WTC11 (cell line): ENCODE data around the gene FANCE. TPM values are rescaled to one million over a fixed set of nuclear protein-coding genes. Genes with fewer than 3 reads are reported as not detected.
A peak's percentile ranks its signal among the peaks of the same experiment; 100 is the strongest.

ENCODE experiments used
- ATAC-seq: fragments of 200-7000 bp; cut with Tn5 transposase; 2 replicates; pipeline ENCODE4 v1.10.0; 2021; ENCODE audit warnings: mild to moderate bottlenecking, moderate library complexity
- CTCF ChIA-PET: fragments of 300-600 bp; sonication (Branson Sonifier 250); formaldehyde crosslinking; loops from one replicate; lab custom pipeline; 2021; ENCODE audit warnings: antibody characterized with exemption; lab: Charles Lee
- POLR2A ChIA-PET: fragments of 350-600 bp; sonication (Branson Sonifier 250); formaldehyde crosslinking; loops from one replicate; lab custom pipeline; 2021; ENCODE audit warnings: antibody characterized with exemption; lab: Charles Lee
- DNase-seq: peaks from one replicate; pipeline ENCODE4 v3.0.0; 2021; ENCODE audit warnings: low spot score
- H3K27ac Mint-ChIP-seq: 2 replicates; pipeline ENCODE4 v1.8.0; 2021; ENCODE audit warnings: mixed read lengths
- H3K27me3 Mint-ChIP-seq: 2 replicates; pipeline ENCODE4 v1.8.0; 2021; ENCODE audit warnings: low read depth, mild to moderate bottlenecking, moderate library complexity, mixed read lengths
- H3K36me3 Mint-ChIP-seq: 2 replicates; pipeline ENCODE4 v1.8.0; 2021; ENCODE audit warnings: mixed read lengths
- H3K4me1 Mint-ChIP-seq: 2 replicates; pipeline ENCODE4 v1.8.0; 2022; ENCODE audit warnings: mixed read lengths
- H3K4me3 Mint-ChIP-seq: 2 replicates; pipeline ENCODE4 v1.8.0; 2021; ENCODE audit warnings: mild to moderate bottlenecking, moderate library complexity, mixed read lengths
- H3K9me3 Mint-ChIP-seq: 2 replicates; pipeline ENCODE4 v1.8.0; 2021; ENCODE audit warnings: mixed read lengths
- AFF4 ChIP-seq: sonication (generic); formaldehyde crosslinking; IDR thresholded peaks from 2 replicates; pipeline ENCODE4 v1.8.1; 2023; ENCODE audit warnings: mild to moderate bottlenecking, missing genetic modification reagents, borderline replicate concordance
- ATF1 ChIP-seq: sonication (generic); formaldehyde crosslinking; IDR thresholded peaks from 2 replicates; pipeline ENCODE4 v1.8.1; 2023; ENCODE audit warnings: mild to moderate bottlenecking, moderate library complexity, missing genetic modification reagents
- ATF3 ChIP-seq: sonication (generic); formaldehyde crosslinking; conservative IDR thresholded peaks from 2 replicates; pipeline ENCODE4 v1.8.1; 2022; ENCODE audit warnings: mild to moderate bottlenecking, missing genetic modification reagents
- E2F4 ChIP-seq: sonication (generic); formaldehyde crosslinking; IDR thresholded peaks from 2 replicates; pipeline ENCODE4 v1.8.1; 2022; ENCODE audit warnings: low read depth, mild to moderate bottlenecking, moderate library complexity, missing genetic modification reagents, borderline replicate concordance
- ESRRA ChIP-seq: sonication (generic); formaldehyde crosslinking; IDR thresholded peaks from 2 replicates; pipeline ENCODE4 v1.8.1; 2022; ENCODE audit warnings: mild to moderate bottlenecking, missing genetic modification reagents, borderline replicate concordance
- HMGA2 ChIP-seq: fragments of 250-450 bp; sonication (Bioruptor Pico); IDR thresholded peaks from 2 replicates; pipeline ENCODE4 v1.4.0; 2021; ENCODE audit warnings: mild to moderate bottlenecking, moderate library complexity
- IRF2 ChIP-seq: sonication (generic); formaldehyde crosslinking; IDR thresholded peaks from 2 replicates; pipeline ENCODE4 v1.8.0; 2022; ENCODE audit warnings: low read depth, missing genetic modification reagents, borderline replicate concordance
- NFE2L1 ChIP-seq: sonication (generic); formaldehyde crosslinking; IDR thresholded peaks from 2 replicates; pipeline ENCODE4 v1.8.1; 2023; ENCODE audit warnings: missing genetic modification reagents
- NFYB ChIP-seq: sonication (generic); formaldehyde crosslinking; conservative IDR thresholded peaks from 2 replicates; pipeline ENCODE4 v1.8.0; 2022; ENCODE audit warnings: low read depth, missing genetic modification reagents
- OVOL2 ChIP-seq: fragments of 250-450 bp; sonication (Bioruptor Pico); IDR thresholded peaks from 2 replicates; pipeline ENCODE4 v1.9.0; 2021; ENCODE audit warnings: mild to moderate bottlenecking, borderline replicate concordance
- TEAD1 ChIP-seq: sonication (generic); formaldehyde crosslinking; IDR thresholded peaks from 2 replicates; pipeline ENCODE4 v1.8.0; 2022; ENCODE audit warnings: mild to moderate bottlenecking, missing genetic modification reagents
- TEAD4 ChIP-seq: sonication (generic); formaldehyde crosslinking; IDR thresholded peaks from 2 replicates; pipeline ENCODE4 v1.8.0; 2022; ENCODE audit warnings: mild to moderate bottlenecking, missing genetic modification reagents
- TP53 ChIP-seq: sonication (generic); formaldehyde crosslinking; IDR thresholded peaks from 2 replicates; pipeline ENCODE4 v1.8.1; 2023; ENCODE audit warnings: mild to moderate bottlenecking, missing genetic modification reagents
- ZBTB43 ChIP-seq: sonication (generic); formaldehyde crosslinking; IDR thresholded peaks from 2 replicates; pipeline ENCODE4 v1.8.1; 2023; ENCODE audit warnings: mild to moderate bottlenecking, missing genetic modification reagents
- ZNF138 ChIP-seq: sonication (generic); formaldehyde crosslinking; conservative IDR thresholded peaks from 2 replicates; pipeline ENCODE4 v1.8.1; 2022; ENCODE audit warnings: mild to moderate bottlenecking, moderate library complexity, missing genetic modification reagents
- ZNF281 ChIP-seq: sonication (generic); formaldehyde crosslinking; IDR thresholded peaks from 2 replicates; pipeline ENCODE4 v1.8.0; 2023; ENCODE audit warnings: mild to moderate bottlenecking, missing genetic modification reagents
- ZNF425 ChIP-seq: fragments of 250-450 bp; sonication (Bioruptor Pico); conservative IDR thresholded peaks from 2 replicates; pipeline ENCODE4 v1.9.0; 2021; ENCODE audit warnings: mild to moderate bottlenecking
- total RNA-seq: library from RNA; stranded (reverse); gene quantifications from 3 replicates; pipeline ENCODE4 v1.2.3, GENCODE V29; 2021

FANCE gene
- total RNA-seq, 1 experiment from 2014 or later = 22.3 TPM

- CTCF ChIA-PET = no interaction called here
- peak overlapping the region; percentile 39; the same call in 1 of the 2 replicates for H3K4me3 Mint-ChIP-seq
- TF ChIP-seq TP53 (CRISPR knock-in tag) (no peak), HMGA2 (CRISPR knock-in tag) (no peak), ZBTB43 (no peak), TEAD1 (CRISPR knock-in tag) (no peak), IRF2 (no peak), AFF4 (CRISPR knock-in tag) (no peak), ZNF425 (CRISPR knock-in tag) (no peak), ZNF138 (CRISPR knock-in tag) (no peak)
- TF ChIP-seq, all 79 proteins: peak for 0
- POLR2A ChIA-PET = no interaction called here
- ATAC-seq = no peak
- Mint-ChIP-seq H3K4me1 (peaks cover 66% of the 10 kb centered on the region), H3K27me3 (peaks cover 11% of the 10 kb centered on the region), H3K36me3 (no peaks in the 10 kb centered on the region), H3K27ac (peak overlapping the region; percentile 41; the same call in 1 of the 2 replicates), H3K9me3 (no peaks in the 10 kb centered on the region)
- no peak for DNase-seq
These were observed 41.3 kb downstream of the FANCE start for GRCh38 chr6:35493307-35493983.

GRCh38 chr6:35494161-35494563 lies 42.0 kb downstream of the FANCE start:
- TF ChIP-seq NFE2L1 (CRISPR knock-in tag) (peak; percentile 67; the same call in 1 of the 2 replicates), IRF2 (no peak)
- POLR2A ChIA-PET = interaction anchor here (3.0 to 5.3 kb wide), 2 partner anchors 8 to 23 kb away, joined by 38 to 54 read pairs; no protein-coding TSS in a partner anchor
- CTCF ChIA-PET = interaction anchor here (0.7 kb wide), 1 partner anchor 28 kb away, joined by 8 read pairs; no protein-coding TSS in a partner anchor
- peak; percentile 4; the same call in 1 of the 2 replicates for ATAC-seq
- Mint-ChIP-seq H3K27me3 (peaks cover 19% of the 10 kb centered on the region), H3K9me3 (no peaks in the 10 kb centered on the region), H3K27ac (peak overlapping the region; percentile 41), H3K4me1 (peaks cover 68% of the 10 kb centered on the region), H3K4me3 (peak overlapping the region; percentile 39), H3K36me3 (no peaks in the 10 kb centered on the region)
- no peak for DNase-seq

GRCh38 chr6:35495258-35496035 lies 43.3 kb downstream of the FANCE start:
- Mint-ChIP-seq H3K4me1 (peaks cover 70% of the 10 kb centered on the region), H3K9me3 (no peaks in the 10 kb centered on the region), H3K4me3 (peak overlapping the region; percentile 78), H3K36me3 (no peaks in the 10 kb centered on the region), H3K27ac (no peak overlapping the region), H3K27me3 (peaks cover 23% of the 10 kb centered on the region)
- ATAC-seq = no peak
- ChIA-PET CTCF (interaction anchor here (0.7 to 2.1 kb wide), 5 partner anchors 9 to 343 kb away, joined by 3 to 9 read pairs (median 5); no protein-coding TSS in a partner anchor), POLR2A (interaction anchor here (1.3 to 5.3 kb wide), 4 partner anchors 9 to 244 kb away, joined by 3 to 54 read pairs (median 20); no protein-coding TSS in a partner anchor)
- no peak for DNase-seq
- TF ChIP-seq ATF3 (CRISPR knock-in tag) = no peak
- no peak for TF ChIP-seq ESRRA
- TF ChIP-seq OVOL2 (CRISPR knock-in tag) = no peak
- TF ChIP-seq ZNF281 (CRISPR knock-in tag) = no peak
- TF ChIP-seq ATF1 = no peak
- TF ChIP-seq TEAD4 (CRISPR knock-in tag) = no peak
- no peak for TF ChIP-seq E2F4 (CRISPR knock-in tag)
- TF ChIP-seq NFYB (CRISPR knock-in tag) = no peak
